CD4-positive, alpha-beta T cell treated with Interleukin-17A for 1 hour (primary cell): ENCODE measurements around the gene PKP4.
"Not testable (repeated sequence)": the region's sequence is repeated elsewhere in the genome, so short reads cannot be mapped to it uniquely, and the experiment has no call there.

Experiments
- DNase-seq: peaks from one replicate; pipeline ENCODE4 v3.0.0-alpha.2; 2020

The PKP4 gene

GRCh38 chr2:158692372-158693103 lies 235.8 kb downstream of the PKP4 start:
- no peak for DNase-seq

- DNase-seq = no peak
Measured at GRCh38 chr2:158693476-158693875, 236.7 kb downstream of the PKP4 start.

GRCh38 chr2:158695305-158695704 lies 238.6 kb downstream of the PKP4 start:
- no peak for DNase-seq

- not testable (repeated sequence) for DNase-seq
Measured at GRCh38 chr2:158695744-158696143, 239.0 kb downstream of the PKP4 start.

- DNase-seq = no peak
Measured at GRCh38 chr2:158699323-158699722, 242.6 kb downstream of the PKP4 start.

GRCh38 chr2:158701101-158701500 lies 244.3 kb downstream of the PKP4 start:
- no peak for DNase-seq

GRCh38 chr2:158702740-158703139 lies 246.0 kb downstream of the PKP4 start:
- DNase-seq = no peak

- not testable (repeated sequence) for DNase-seq
Measured at GRCh38 chr2:158704724-158705465, 248.1 kb downstream of the PKP4 start.

- DNase-seq = no peak
Measured at GRCh38 chr2:158712791-158713522, 256.2 kb downstream of the PKP4 start.

- DNase-seq = no peak
Measured at GRCh38 chr2:158713523-158714138, 256.9 kb downstream of the PKP4 start.

- no peak for DNase-seq
Measured at GRCh38 chr2:158714420-158714819, 257.7 kb downstream of the PKP4 start.

- DNase-seq = no peak
Measured at GRCh38 chr2:158715357-158715756, 258.6 kb downstream of the PKP4 start.

- no peak for DNase-seq
Measured at GRCh38 chr2:158716121-158716791, 259.5 kb downstream of the PKP4 start.

GRCh38 chr2:158716921-158717320 lies 260.2 kb downstream of the PKP4 start:
- DNase-seq = no peak

- no peak for DNase-seq
Measured at GRCh38 chr2:158717366-158718195, 260.8 kb downstream of the PKP4 start.

- no peak for DNase-seq
Measured at GRCh38 chr2:158718196-158718585, 261.4 kb downstream of the PKP4 start.

GRCh38 chr2:158718851-158719250 lies 262.1 kb downstream of the PKP4 start:
- no peak for DNase-seq

GRCh38 chr2:158719403-158719802 lies 262.7 kb downstream of the PKP4 start:
- no peak for DNase-seq

- DNase-seq = no peak
Measured at GRCh38 chr2:158722266-158723105, 265.7 kb downstream of the PKP4 start.

GRCh38 chr2:158723181-158723838 lies 266.6 kb downstream of the PKP4 start:
- no peak for DNase-seq
